Measurements from ENCODE around the gene FBXO44. TPM values are rescaled to one million over a fixed set of nuclear protein-coding genes. Genes with fewer than 3 reads are reported as not detected.

Gene FBXO44
- total RNA-seq, 1 experiment from 2014 or later: 24.5 TPM

- Histone ChIP-seq H3K4me1 (ENCODE audit: insufficient read depth, low read length) (no peaks in the 10 kb centered on the region; the same call in 1 of the 2 replicates), H3K56ac (ENCODE audit: insufficient read length, low read depth, low read length) (no peak overlapping the region), H2BK15ac (ENCODE audit: low read depth, low read length) (no peak overlapping the region), H3T11ph (ENCODE audit: low read length) (no peak overlapping the region), H2BK120ac (ENCODE audit: low read depth, low read length, poor library complexity, severe bottlenecking) (no peak overlapping the region), H4K8ac (replicated peaks; ENCODE audit: insufficient read length, low read depth, low read length) (no peak overlapping the region), H2BK20ac (ENCODE audit: low read depth, low read length, poor library complexity, severe bottlenecking) (no peak overlapping the region), H3K27ac (ENCODE audit: insufficient read length, low read depth, low read length) (no peak overlapping the region), H3K4ac (ENCODE audit: low read depth, low read length) (no peak overlapping the region), H4K20me1 (ENCODE audit: control insufficient read depth, insufficient read depth, insufficient read length) (no peaks in the 10 kb centered on the region), H3K79me2 (ENCODE audit: insufficient read depth, low read length) (no peaks in the 10 kb centered on the region), H3K14ac (ENCODE audit: insufficient read depth, low read length) (no peak overlapping the region), H2BK5ac (ENCODE audit: insufficient read length, low read length) (no peak overlapping the region), H4K5ac (ENCODE audit: insufficient read length, low read depth, low read length) (no peak overlapping the region), H3K27me3 (ENCODE audit: insufficient read depth, low read length) (no peaks in the 10 kb centered on the region), H3K79me1 (ENCODE audit: insufficient read depth, low read depth, low read length, poor library complexity, severe bottlenecking) (no peaks in the 10 kb centered on the region), H3K23ac (ENCODE audit: insufficient read length, low read depth, low read length) (no peak overlapping the region), H3K4me2 (ENCODE audit: insufficient read depth, insufficient read length, low read length) (no peak overlapping the region), H2AK5ac (ENCODE audit: insufficient read length, low read length) (no peak overlapping the region), H3K23me2 (ENCODE audit: insufficient read length, low read depth, low read length, poor library complexity, severe bottlenecking) (peaks cover 8% of the 10 kb centered on the region), H3K9me3 (ENCODE audit: control insufficient read depth, low read depth, low read length) (no peaks in the 10 kb centered on the region), H4K91ac (ENCODE audit: insufficient read length, low read depth, low read length) (no peak overlapping the region), H2AFZ (ENCODE audit: low read length) (no peak overlapping the region), H3K18ac (ENCODE audit: insufficient read length, low read depth, low read length) (no peak overlapping the region), H2BK12ac (ENCODE audit: insufficient read length, low read depth, low read length) (no peak overlapping the region), H3K9ac (ENCODE audit: extremely low read depth, insufficient read length, low read length) (no peak overlapping the region)
- Mint-ChIP-seq H3K27ac (no peak overlapping the region), H3K4me3 (no peak overlapping the region), H3K27me3 (ENCODE audit: low read depth) (peaks cover 21% of the 10 kb centered on the region), H3K36me3 (ENCODE audit: insufficient read depth in 1 of 3, low read depth in 3 of 3) (peaks cover 14 to 56% (median 43%) of the 10 kb centered on the region in 3 experiments), H3K4me1 (peaks cover 8% of the 10 kb centered on the region in 2 experiments), H3K9me3 (no peaks in the 10 kb centered on the region)
- no CpG with 5 or more reads among the region's 23 CpGs for WGBS (ENCODE audit: extremely low coverage, insufficient read length, low lambda C conversion rate)
- no peak for TF ChIP-seq CTCF (conservative IDR thresholded peaks at IDR 0.05)
- DNase-seq: no peak
Observed at GRCh38 chr1:11658542-11658941, 3.9 kb downstream of the FBXO44 start.

Data from H9 (cell line).